ENCODE measurements around the gene SLC28A2. TPM values are rescaled to one million over a fixed set of nuclear protein-coding genes. Genes with fewer than 3 reads are reported as not detected.
"Not testable (repeated sequence)": the region's sequence is repeated elsewhere in the genome, so short reads cannot be mapped to it uniquely, and the experiment has no call there.

SLC28A2 gene
- total RNA-seq, 4 donors from 2014 or later: 0.37 to 11.1 (median 5.1) TPM

GRCh38 chr15:45249125-45249780 lies 2.8 kb upstream of the SLC28A2 start:
- in situ Hi-C loops (cut with MboI; ENCODE audit: low pct_ligation_motif_present in 1 of 4, low pct_unique_long_range_greater_than_20kb in 1 of 4, low sequenced_read_pairs in 3 of 4) (no loop called here), intact Hi-C loops (cut with DNase I; ENCODE audit: low total_unique reads) (no loop called here)
- peak overlapping the region; percentile 50 to 70 (median 64) for H3K27ac ChIP-seq
- peaks cover 0 to 8% (median 0%) of the 10 kb centered on the region in 4 donors for H3K4me1 ChIP-seq
- H3K9me3 ChIP-seq: peaks cover 8 to 15% of the 10 kb centered on the region in 2 donors
- TF ChIP-seq POLR2AphosphoS5 (IDR thresholded peaks at IDR 0.05): no peak
- no peak for TF ChIP-seq EP300 (IDR thresholded peaks at IDR 0.05; ENCODE audit: low read depth)
- TF ChIP-seq, protein P1, sequence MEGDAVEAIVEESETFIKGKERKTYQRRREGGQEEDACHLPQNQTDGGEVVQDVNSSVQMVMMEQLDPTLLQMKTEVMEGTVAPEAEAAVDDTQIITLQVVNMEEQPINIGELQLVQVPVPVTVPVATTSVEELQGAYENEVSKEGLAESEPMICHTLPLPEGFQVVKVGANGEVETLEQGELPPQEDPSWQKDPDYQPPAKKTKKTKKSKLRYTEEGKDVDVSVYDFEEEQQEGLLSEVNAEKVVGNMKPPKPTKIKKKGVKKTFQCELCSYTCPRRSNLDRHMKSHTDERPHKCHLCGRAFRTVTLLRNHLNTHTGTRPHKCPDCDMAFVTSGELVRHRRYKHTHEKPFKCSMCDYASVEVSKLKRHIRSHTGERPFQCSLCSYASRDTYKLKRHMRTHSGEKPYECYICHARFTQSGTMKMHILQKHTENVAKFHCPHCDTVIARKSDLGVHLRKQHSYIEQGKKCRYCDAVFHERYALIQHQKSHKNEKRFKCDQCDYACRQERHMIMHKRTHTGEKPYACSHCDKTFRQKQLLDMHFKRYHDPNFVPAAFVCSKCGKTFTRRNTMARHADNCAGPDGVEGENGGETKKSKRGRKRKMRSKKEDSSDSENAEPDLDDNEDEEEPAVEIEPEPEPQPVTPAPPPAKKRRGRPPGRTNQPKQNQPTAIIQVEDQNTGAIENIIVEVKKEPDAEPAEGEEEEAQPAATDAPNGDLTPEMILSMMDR (IDR thresholded peaks at IDR 0.05): no peak
- no peak for TF ChIP-seq POLR2A (IDR thresholded peaks at IDR 0.05)
- H3K4me3 ChIP-seq: no peak overlapping the region
- H3K27me3 ChIP-seq: no peaks in the 10 kb centered on the region
- H3K36me3 ChIP-seq: no peaks in the 10 kb centered on the region
- DNase-seq: peak; percentile 51
- 52 to 67% methylated on average over 3 to 4 of the region's 4 CpGs for WGBS, 2 donors (ENCODE audit: low coverage in 1 of 2)

GRCh38 chr15:45253330-45253729 lies 1.3 kb downstream of the SLC28A2 start:
- Histone ChIP-seq H3K4me1 (peaks cover 0 to 11% (median 3%) of the 10 kb centered on the region in 4 donors), H3K4me3 (peak overlapping the region in 1 of 4 donors; percentile 12), H3K27me3 (no peaks in the 10 kb centered on the region), H3K36me3 (no peaks in the 10 kb centered on the region), H3K27ac (peak overlapping the region in 1 of 4 donors; percentile 4), H3K9me3 (no peaks in the 10 kb centered on the region)
- intact Hi-C loops (cut with DNase I; ENCODE audit: low total_unique reads): no loop called here
- TF ChIP-seq, protein P1 (IDR thresholded peaks at IDR 0.05): peak in 4 of 5 experiments; percentile 20 to 33 (median 24)
- TF ChIP-seq POLR2A (IDR thresholded peaks at IDR 0.05): no peak
- TF ChIP-seq POLR2AphosphoS5 (IDR thresholded peaks at IDR 0.05): no peak
- 50 to 67% methylated on average over 1 to 2 of the region's 2 CpGs for WGBS, 2 donors (ENCODE audit: low coverage in 1 of 2)
- DNase-seq: no peak
- in situ Hi-C loops (cut with MboI; ENCODE audit: low pct_ligation_motif_present in 1 of 4, low pct_unique_long_range_greater_than_20kb in 1 of 4, low sequenced_read_pairs in 3 of 4): no loop called here

GRCh38 chr15:45254405-45254804 lies 2.4 kb downstream of the SLC28A2 start:
- peaks cover 0 to 6% (median 3%) of the 10 kb centered on the region in 4 donors for H3K4me1 ChIP-seq
- WGBS, 2 donors (ENCODE audit: low coverage in 1 of 2): 89 to 92% methylated on average over 1 of the region's 1 CpG
- no peaks in the 10 kb centered on the region for H3K36me3 ChIP-seq
- in situ Hi-C loops (cut with MboI; ENCODE audit: low pct_ligation_motif_present in 1 of 4, low pct_unique_long_range_greater_than_20kb in 1 of 4, low sequenced_read_pairs in 3 of 4) (no loop called here), intact Hi-C loops (cut with DNase I; ENCODE audit: low total_unique reads) (no loop called here)
- H3K4me3 ChIP-seq: no peak overlapping the region
- H3K27me3 ChIP-seq: no peaks in the 10 kb centered on the region
- no peaks in the 10 kb centered on the region for H3K9me3 ChIP-seq
- H3K27ac ChIP-seq: peak overlapping the region in 1 of 4 donors; percentile 28
- DNase-seq: no peak
- TF ChIP-seq POLR2A (IDR thresholded peaks at IDR 0.05) (no peak), EP300 (IDR thresholded peaks at IDR 0.05; ENCODE audit: low read depth) (no peak), POLR2AphosphoS5 (IDR thresholded peaks at IDR 0.05) (no peak)
- TF ChIP-seq, protein P1 (IDR thresholded peaks at IDR 0.05): no peak

DNA sequence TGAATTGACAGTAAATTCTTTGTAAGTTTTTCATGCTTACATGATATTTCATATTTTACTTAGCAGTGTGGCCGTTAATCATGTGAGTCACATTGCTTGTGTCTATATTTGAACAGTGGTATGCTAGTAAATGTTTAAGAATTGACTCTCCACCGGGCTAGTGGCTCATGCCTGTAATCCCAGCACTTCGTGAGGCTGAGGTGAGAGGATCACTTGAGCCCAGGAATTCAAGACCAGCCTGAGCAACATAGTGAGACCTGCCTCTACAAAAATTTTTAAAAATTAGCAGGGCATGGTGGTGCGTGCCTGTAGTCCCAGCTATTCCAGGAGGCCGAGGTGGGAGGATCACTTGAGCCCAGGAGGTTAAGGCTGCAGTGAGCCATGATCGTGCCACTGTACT lies 2.8 kb downstream of the SLC28A2 start:
- in situ Hi-C loops (cut with MboI; ENCODE audit: low pct_ligation_motif_present in 1 of 4, low pct_unique_long_range_greater_than_20kb in 1 of 4, low sequenced_read_pairs in 3 of 4); H3K9me3 ChIP-seq; DNase-seq; H3K4me3 ChIP-seq; intact Hi-C loops (cut with DNase I; ENCODE audit: low total_unique reads); H3K36me3 ChIP-seq; H3K27me3 ChIP-seq; H3K4me1 ChIP-seq: not testable (repeated sequence)
- 52 to 67% methylated on average over 4 to 6 of the region's 6 CpGs for WGBS, 2 donors (ENCODE audit: low coverage in 1 of 2)
- peak overlapping the region in 1 of 4 donors; percentile 57 for H3K27ac ChIP-seq
